MV-4-11 (cell line): ENCODE data around the gene CARD6.
"Not testable (repeated sequence)": the region's sequence is repeated elsewhere in the genome, so short reads cannot be mapped to it uniquely, and the experiment has no call there.

ENCODE experiments used
- DNase-seq: peaks from one replicate; lab custom pipeline; 2025; lab: John Stamatoyannopoulos, UW

The CARD6 gene

GRCh38 chr5:40841068-40841805, at the start of gene CARD6:
TSS of gene CARD6 (plus strand) at chr5:40841367. CDS start at chr5:40841383, 16 bp downstream.
- peak; percentile 66 for DNase-seq

GRCh38 chr5:40791715-40792139, 49.4 kb upstream of the CARD6 start:
- DNase-seq = no peak

- not testable (repeated sequence) for DNase-seq
These were observed 48.5 kb upstream of the CARD6 start for GRCh38 chr5:40792691-40793090.

GRCh38 chr5:40794340-40794739, 46.8 kb upstream of the CARD6 start:
- DNase-seq = not testable (repeated sequence)

GRCh38 chr5:40794877-40795276, 46.3 kb upstream of the CARD6 start:
- not testable (repeated sequence) for DNase-seq

- DNase-seq = peak; percentile 57
These were observed 44.7 kb upstream of the CARD6 start for GRCh38 chr5:40796487-40796889.

GRCh38 chr5:40797273-40798011, 43.7 kb upstream of the CARD6 start:
- DNase-seq = peak; percentile 47

GRCh38 chr5:40798012-40798800, 43.0 kb upstream of the CARD6 start, which contains the start of gene PRKAA1:
TSS of gene PRKAA1 (minus strand) at chr5:40798374. CDS start at chr5:40798189, 185 bp downstream.
- DNase-seq = peak; percentile 74

GRCh38 chr5:40798801-40799210, 42.4 kb upstream of the CARD6 start:
- no peak for DNase-seq

- no peak for DNase-seq
These were observed 41.9 kb upstream of the CARD6 start for GRCh38 chr5:40799258-40799657.

- DNase-seq = peak; percentile 44
These were observed 39.2 kb upstream of the CARD6 start for GRCh38 chr5:40801771-40802562.

- no peak for DNase-seq
These were observed 29.0 kb upstream of the CARD6 start for GRCh38 chr5:40812125-40812524.

- DNase-seq = peak; percentile 59
These were observed 27.4 kb upstream of the CARD6 start for GRCh38 chr5:40813698-40814281.

- DNase-seq = no peak
These were observed 17.7 kb upstream of the CARD6 start for GRCh38 chr5:40823459-40823858.

GRCh38 chr5:40825461-40826043, 15.6 kb upstream of the CARD6 start:
- DNase-seq = peak; percentile 8

- no peak for DNase-seq
These were observed 14.5 kb upstream of the CARD6 start for GRCh38 chr5:40826489-40827187.

GRCh38 chr5:40827188-40827977, 13.8 kb upstream of the CARD6 start:
- DNase-seq = no peak

GRCh38 chr5:40828021-40828631, 13.0 kb upstream of the CARD6 start:
- DNase-seq = no peak
